LNCaP clone FGC (cell line): ENCODE data around the gene CLEC2A.

Experiments used
- DNase-seq: peaks from one replicate; pipeline ENCODE4 v3.0.0-alpha.2; 2011; ENCODE audit warnings: low read depth
- H3K4me3 ChIP-seq: 2 replicates; pipeline ENCODE4 v1.5.1; 2011; ENCODE audit warnings: mild to moderate bottlenecking, low read depth, low read length, control low read depth
- CTCF ChIP-seq: IDR thresholded peaks from 2 replicates; pipeline ENCODE4 v1.5.1; 2012; ENCODE audit warnings: mild to moderate bottlenecking; ENCODE audit not compliant: control insufficient read depth, insufficient read depth; ENCODE audit errors: extremely low read depth

Gene CLEC2A

GRCh38 chr12:9920451-9920850, 11.7 kb downstream of the CLEC2A start:
- no peak overlapping the region for H3K4me3 ChIP-seq
- no peak for TF ChIP-seq CTCF
- DNase-seq = no peak

- no peak overlapping the region for H3K4me3 ChIP-seq
- no peak for TF ChIP-seq CTCF
- no peak for DNase-seq
Measured at GRCh38 chr12:9919443-9919842, 12.7 kb downstream of the CLEC2A start.

- no peak for DNase-seq
- TF ChIP-seq CTCF = no peak
Measured at GRCh38 chr12:9911708-9912107, 20.5 kb downstream of the CLEC2A start.

GRCh38 chr12:9910716-9911421, 21.3 kb downstream of the CLEC2A start:
- DNase-seq = no peak
- TF ChIP-seq CTCF = no peak
- H3K4me3 ChIP-seq = no peak overlapping the region

More at GRCh38 chr12:9911708-9912107, 20.5 kb downstream of the CLEC2A start:
- no peak overlapping the region for H3K4me3 ChIP-seq

GRCh38 chr12:9909724-9910123, 22.4 kb downstream of the CLEC2A start:
- H3K4me3 ChIP-seq = no peak overlapping the region
- DNase-seq = no peak
- TF ChIP-seq CTCF = no peak

GRCh38 chr12:9908350-9908749, 23.8 kb downstream of the CLEC2A start:
- no peak for TF ChIP-seq CTCF
- DNase-seq = no peak
- H3K4me3 ChIP-seq = no peak overlapping the region

GRCh38 chr12:9907769-9908168, 24.4 kb downstream of the CLEC2A start:
- TF ChIP-seq CTCF = no peak
- H3K4me3 ChIP-seq = no peak overlapping the region
- DNase-seq = no peak
